Tibial nerve (tissue), 4 donors: Measurements from ENCODE around the gene METTL24.

Experiments
- CTCF ChIP-seq, 5 experiments: fragments of 200-600 bp in 3 of 5; fragments of 450-650 bp in 2 of 5; sonication (generic) in 3 of 5; IDR thresholded peaks; one replicate each; pipeline ENCODE4 v1.5.1; 2016 to 2019; ENCODE audit warnings: antibody characterized with exemption in 5 of 5, mild to moderate bottlenecking in 3 of 5, moderate library complexity in 2 of 5
- EP300 ChIP-seq, 2 donors: sonication (generic); formaldehyde crosslinking; IDR thresholded peaks; one replicate each; pipeline ENCODE4 v1.6.1; 2017; ENCODE audit warnings: antibody characterized with exemption in 2 of 2, mild to moderate bottlenecking in 1 of 2
- POLR2A ChIP-seq, 2 donors: fragments of 450-650 bp; IDR thresholded peaks; one replicate each; pipeline ENCODE4 v1.6.1; 2017; ENCODE audit warnings: antibody characterized with exemption in 2 of 2, mild to moderate bottlenecking in 2 of 2, moderate library complexity in 2 of 2

GRCh38 chr6:110269623-110270022, 88.5 kb downstream of the METTL24 start:
- TF ChIP-seq CTCF (IDR thresholded peaks at IDR 0.05) (no peak), POLR2A (IDR thresholded peaks at IDR 0.05) (no peak), EP300 (IDR thresholded peaks at IDR 0.05) (no peak)
